ENCODE results near the gene GPX4.
A peak's percentile ranks its signal among the peaks of the same experiment; 100 is the strongest.
"Not testable (repeated sequence)": the region's sequence is repeated elsewhere in the genome, so short reads cannot be mapped to it uniquely, and the experiment has no call there.

Gene GPX4

DNA sequence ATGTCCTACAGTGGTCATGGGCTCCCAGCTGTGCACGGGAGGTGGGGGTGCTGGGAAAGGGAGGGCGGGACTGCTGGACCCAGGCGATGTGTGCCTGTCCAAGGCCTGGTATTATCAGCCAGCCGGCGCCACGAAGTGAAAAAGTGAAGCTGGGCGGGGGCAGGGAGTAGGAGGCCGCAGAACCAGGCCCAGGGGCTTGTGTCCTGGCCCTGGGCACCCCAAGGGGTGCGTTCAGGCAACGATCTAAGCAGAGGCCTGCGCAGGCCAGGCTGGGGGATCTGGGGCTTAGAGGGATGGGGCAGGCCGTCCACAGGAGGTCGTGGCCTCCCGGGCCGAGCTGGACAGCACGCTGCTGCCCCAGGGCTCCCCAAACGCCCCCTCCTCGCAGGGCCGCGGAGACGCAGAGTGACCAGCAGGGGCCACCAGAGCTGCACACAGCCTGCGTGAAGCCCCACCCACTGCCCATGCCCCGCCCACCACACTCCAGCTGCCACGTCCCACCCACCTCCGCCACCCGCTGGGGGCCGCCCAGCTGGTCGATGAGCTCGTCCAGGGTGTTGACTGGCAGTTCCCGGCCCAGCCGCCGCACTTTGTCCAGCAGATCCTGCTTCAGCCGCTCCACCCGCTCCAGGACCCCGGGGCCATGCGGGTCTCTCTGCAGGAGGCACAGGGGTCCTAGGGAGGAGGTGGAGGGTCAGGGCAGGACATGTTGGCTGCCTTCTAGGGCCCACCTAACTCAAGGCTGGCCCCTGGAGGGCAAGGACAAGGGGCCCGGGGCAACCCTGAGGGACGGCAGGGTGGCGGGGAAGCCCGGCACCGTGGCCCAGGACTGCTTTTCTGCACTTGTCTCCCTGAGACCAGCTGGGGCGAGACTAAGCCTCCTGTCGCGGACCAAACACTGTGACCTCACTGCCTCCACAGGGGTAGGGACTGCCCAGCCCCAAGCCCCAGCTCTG is 9.5 kb downstream of the GPX4 start:
- H4K20me1 ChIP-seq: peaks cover 43% of the 10 kb centered on the region
- H3K36me3 ChIP-seq: peaks cover 79% of the 10 kb centered on the region
- H3K9me3 ChIP-seq: no peaks in the 10 kb centered on the region
- peak overlapping the region; percentile 30; the same call in 1 of the 2 replicates for H3K27ac ChIP-seq
- no peak for TF ChIP-seq Cebpa-rat (IDR thresholded peaks at IDR 0.05)
- H3K4me3 ChIP-seq: no peak overlapping the region
- H3K4me1 ChIP-seq: peaks cover 23% of the 10 kb centered on the region
- H3K9ac ChIP-seq: no peak overlapping the region; the same call in 1 of the 2 replicates
- H3K27me3 ChIP-seq: no peaks in the 10 kb centered on the region
- peak overlapping the region; percentile 75 for H3K4me2 ChIP-seq

- Histone ChIP-seq H3K36me3 (peaks cover 80% of the 10 kb centered on the region), H4K20me1 (peaks cover 37% of the 10 kb centered on the region), H3K4me3 (no peak overlapping the region), H3K27ac (no peak overlapping the region), H3K4me2 (peak overlapping the region; percentile 75), H3K9me3 (no peaks in the 10 kb centered on the region), H3K27me3 (no peaks in the 10 kb centered on the region), H3K9ac (no peak overlapping the region; the same call in 1 of the 2 replicates), H3K4me1 (peaks cover 18% of the 10 kb centered on the region)
- TF ChIP-seq Cebpa-rat (IDR thresholded peaks at IDR 0.05): no peak
Measured at GRCh38 chr19:1113986-1114483, 10.2 kb downstream of the GPX4 start.

DNA sequence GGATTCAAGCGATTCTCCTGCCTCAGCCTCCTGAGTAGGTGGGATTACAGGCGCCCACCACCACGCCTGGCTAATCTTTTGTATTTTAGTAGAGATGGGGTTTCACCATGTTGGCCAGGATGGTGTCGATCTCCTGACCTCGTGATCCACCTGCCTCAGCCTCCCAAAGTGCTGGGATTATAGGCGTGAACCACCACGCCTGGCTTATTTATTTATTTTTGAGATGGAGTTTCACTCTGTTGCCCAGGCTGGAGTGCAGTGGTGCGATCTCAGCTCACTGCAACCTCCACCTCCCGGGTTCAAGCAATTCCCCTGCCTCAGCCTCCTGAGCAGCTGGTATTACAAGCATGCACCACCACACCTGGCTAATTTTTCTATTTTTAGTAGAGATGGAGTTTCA is 10.9 kb downstream of the GPX4 start:
- not testable (repeated sequence) for H3K9ac ChIP-seq, H3K4me2 ChIP-seq, H3K4me3 ChIP-seq, H3K27me3 ChIP-seq, H3K9me3 ChIP-seq, H3K27ac ChIP-seq
- Histone ChIP-seq H3K36me3 (peaks cover 82% of the 10 kb centered on the region), H3K4me1 (peaks cover 15% of the 10 kb centered on the region), H4K20me1 (peaks cover 34% of the 10 kb centered on the region)

DNA sequence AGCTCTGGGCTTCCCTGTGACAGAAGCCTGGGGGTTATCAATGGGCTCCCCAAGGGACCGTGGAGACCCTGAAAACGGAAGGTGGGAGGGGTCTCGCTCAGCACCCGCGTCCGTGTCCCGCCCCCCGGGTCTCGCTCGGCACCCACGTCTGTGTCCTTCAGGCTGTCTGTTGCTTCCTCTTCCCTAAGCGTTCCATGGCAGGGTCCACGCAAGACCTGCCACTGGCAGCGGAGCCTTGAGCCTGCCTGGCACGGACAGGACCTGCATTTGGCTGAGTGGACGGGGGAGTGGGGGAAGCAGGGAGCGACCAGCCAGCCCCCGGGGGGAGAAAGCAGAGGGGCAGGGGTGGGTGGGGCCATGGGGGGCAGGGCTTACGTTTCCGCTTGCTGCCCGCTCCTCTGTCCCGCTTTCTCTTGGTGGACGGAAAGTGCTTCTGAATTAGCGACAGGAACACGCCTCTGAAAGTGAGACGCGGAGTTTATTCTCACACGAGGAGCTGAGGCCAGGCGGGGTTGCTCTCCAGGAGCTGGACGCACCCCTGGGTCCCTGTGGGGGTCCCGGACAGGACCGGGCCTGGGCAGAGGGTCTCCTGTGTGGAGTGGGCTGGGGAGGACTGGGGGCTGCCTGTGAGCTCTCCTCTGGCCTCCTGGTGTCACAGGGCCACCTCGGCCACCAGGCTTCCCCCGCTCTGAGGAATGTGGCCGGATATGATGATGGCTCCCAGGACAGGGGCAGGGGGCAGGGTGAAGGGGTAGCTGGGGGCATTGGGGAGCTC is 12.0 kb downstream of the GPX4 start:
- no peak overlapping the region for H3K9ac ChIP-seq
- H3K4me2 ChIP-seq: no peak overlapping the region
- H3K9me3 ChIP-seq: no peaks in the 10 kb centered on the region
- H3K4me3 ChIP-seq: no peak overlapping the region
- H3K36me3 ChIP-seq: peaks cover 82% of the 10 kb centered on the region
- peaks cover 24% of the 10 kb centered on the region for H4K20me1 ChIP-seq
- H3K27me3 ChIP-seq: no peaks in the 10 kb centered on the region
- H3K27ac ChIP-seq: no peak overlapping the region
- no peak for TF ChIP-seq Cebpa-rat (IDR thresholded peaks at IDR 0.05)
- H3K4me1 ChIP-seq: peaks cover 15% of the 10 kb centered on the region

DNA sequence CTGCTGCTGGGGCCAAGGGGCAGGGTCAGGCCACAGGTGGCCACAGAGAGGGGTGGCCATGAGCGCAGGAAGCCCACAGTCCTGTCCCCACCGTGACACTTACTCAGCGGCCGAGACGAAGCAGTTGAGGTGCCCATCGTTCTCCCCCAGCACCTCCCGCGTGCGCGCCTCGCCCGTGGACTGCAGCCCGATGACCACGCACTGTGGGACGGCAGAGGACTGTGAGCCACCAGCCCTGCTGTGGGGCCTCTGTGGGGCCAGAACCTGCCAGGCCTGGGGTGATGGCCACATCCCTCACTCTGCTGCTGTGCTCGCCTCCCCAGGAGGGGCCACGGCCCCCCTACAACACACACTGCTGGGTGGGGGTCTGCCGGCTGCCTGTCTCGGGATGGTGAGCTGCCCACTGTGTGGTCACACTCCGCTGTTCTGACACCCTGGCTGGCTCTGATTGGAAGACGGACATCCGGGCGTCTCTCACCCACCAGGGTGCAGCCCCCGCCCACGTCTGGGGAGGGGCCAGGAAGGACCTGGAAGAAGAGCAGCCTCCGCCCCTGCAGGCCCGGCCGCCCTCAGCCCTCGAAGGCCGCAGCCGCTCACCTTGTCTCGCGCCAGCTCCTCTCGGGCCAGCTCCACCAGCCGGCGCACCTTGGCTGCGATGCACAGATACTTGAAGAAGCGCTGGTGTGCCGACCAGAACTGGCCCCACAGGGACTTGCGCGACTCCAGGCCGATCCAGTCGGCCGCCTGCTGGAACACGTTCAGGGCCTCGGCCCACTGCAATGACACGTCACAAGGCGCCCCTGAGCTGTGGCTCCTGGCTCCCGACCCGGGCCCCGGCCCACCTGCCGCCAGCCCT is 13.2 kb downstream of the GPX4 start:
- peaks cover 86% of the 10 kb centered on the region for H3K36me3 ChIP-seq
- no peak for TF ChIP-seq Cebpa-rat (IDR thresholded peaks at IDR 0.05)
- no peak overlapping the region for H3K27ac ChIP-seq
- peaks cover 19% of the 10 kb centered on the region for H4K20me1 ChIP-seq
- no peaks in the 10 kb centered on the region for H3K9me3 ChIP-seq
- peaks cover 15% of the 10 kb centered on the region for H3K4me1 ChIP-seq
- H3K9ac ChIP-seq: no peak overlapping the region
- no peaks in the 10 kb centered on the region for H3K27me3 ChIP-seq
- H3K4me2 ChIP-seq: no peak overlapping the region
- no peak overlapping the region for H3K4me3 ChIP-seq

GRCh38 chr19:1117654-1118053 is 13.9 kb downstream of the GPX4 start:
- no peak overlapping the region for H3K9ac ChIP-seq
- H3K9me3 ChIP-seq: no peaks in the 10 kb centered on the region
- H3K4me2 ChIP-seq: no peak overlapping the region
- H4K20me1 ChIP-seq: peaks cover 18% of the 10 kb centered on the region
- no peaks in the 10 kb centered on the region for H3K27me3 ChIP-seq
- peaks cover 85% of the 10 kb centered on the region for H3K36me3 ChIP-seq
- TF ChIP-seq Cebpa-rat (IDR thresholded peaks at IDR 0.05): no peak
- H3K4me1 ChIP-seq: peaks cover 13% of the 10 kb centered on the region
- H3K27ac ChIP-seq: no peak overlapping the region
- no peak overlapping the region for H3K4me3 ChIP-seq

DNA sequence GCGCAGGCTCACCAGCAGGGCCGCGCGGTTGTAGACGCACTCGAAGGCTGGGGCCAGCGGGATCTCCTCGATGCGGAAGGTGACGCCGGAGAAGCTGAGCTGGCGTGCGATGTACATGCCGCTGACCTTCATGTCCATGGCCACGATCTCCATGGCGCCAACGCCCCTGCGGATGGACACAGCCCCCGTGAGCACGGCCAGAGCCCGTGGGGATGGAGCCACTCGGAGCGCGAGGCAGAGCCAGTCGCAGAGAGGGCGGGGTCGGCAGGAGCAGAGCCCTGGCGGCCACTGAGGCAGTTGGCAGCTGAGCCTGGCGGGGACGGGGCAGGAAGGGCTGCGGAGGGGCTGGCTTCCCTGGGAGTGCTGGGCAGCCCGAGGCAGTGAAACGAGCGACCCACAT is 15.2 kb downstream of the GPX4 start:
- Histone ChIP-seq H3K4me2 (no peak overlapping the region), H3K4me3 (no peak overlapping the region), H4K20me1 (peaks cover 20% of the 10 kb centered on the region), H3K9me3 (no peaks in the 10 kb centered on the region), H3K36me3 (peaks cover 91% of the 10 kb centered on the region), H3K27me3 (no peaks in the 10 kb centered on the region), H3K9ac (no peak overlapping the region), H3K27ac (no peak overlapping the region), H3K4me1 (no peaks in the 10 kb centered on the region)
- TF ChIP-seq Cebpa-rat (IDR thresholded peaks at IDR 0.05): no peak

GRCh38 chr19:1119475-1120217 is 15.9 kb downstream of the GPX4 start:
- no peak for TF ChIP-seq Cebpa-rat (IDR thresholded peaks at IDR 0.05)
- Histone ChIP-seq H3K4me2 (no peak overlapping the region), H4K20me1 (peaks cover 22% of the 10 kb centered on the region), H3K9me3 (no peaks in the 10 kb centered on the region), H3K27me3 (no peaks in the 10 kb centered on the region), H3K9ac (no peak overlapping the region), H3K36me3 (peaks cover 92% of the 10 kb centered on the region), H3K4me1 (no peaks in the 10 kb centered on the region), H3K27ac (no peak overlapping the region), H3K4me3 (no peak overlapping the region)

DNA sequence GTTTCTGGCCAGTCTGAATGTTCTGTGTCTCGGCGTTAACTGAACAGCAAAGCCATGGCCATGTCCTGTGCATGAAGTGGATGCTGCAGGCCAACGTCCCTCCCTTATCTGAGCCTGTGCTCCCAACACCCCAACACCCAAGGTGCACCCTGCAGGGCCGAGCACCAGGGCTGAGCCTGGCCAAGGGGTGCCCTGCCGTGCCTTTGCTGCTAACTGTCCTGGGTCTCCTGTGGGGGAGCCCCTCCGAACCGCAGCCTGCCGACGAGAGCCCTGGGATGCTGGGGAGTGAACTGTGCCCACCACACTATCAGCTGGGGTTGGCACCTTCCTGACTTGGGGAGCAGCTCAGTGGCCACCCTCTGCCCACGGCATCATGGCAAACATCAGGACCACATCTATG is 17.6 kb downstream of the GPX4 start:
- no peak overlapping the region for H3K9ac ChIP-seq
- TF ChIP-seq Cebpa-rat (IDR thresholded peaks at IDR 0.05): no peak
- H3K36me3 ChIP-seq: peaks cover 99% of the 10 kb centered on the region
- H3K27me3 ChIP-seq: no peaks in the 10 kb centered on the region
- no peak overlapping the region for H3K4me2 ChIP-seq
- peaks cover 10% of the 10 kb centered on the region for H3K4me1 ChIP-seq
- no peaks in the 10 kb centered on the region for H3K9me3 ChIP-seq
- H3K4me3 ChIP-seq: no peak overlapping the region
- no peak overlapping the region for H3K27ac ChIP-seq
- peaks cover 34% of the 10 kb centered on the region for H4K20me1 ChIP-seq
